Breast epithelium (tissue), 3 donors: Measurements from ENCODE around the gene FRMD6.

Experiments used
- CTCF ChIP-seq, 3 donors: fragments of 450-650 bp; IDR thresholded peaks; one replicate each; pipeline ENCODE4 v1.5.1; 2016 to 2017; ENCODE audit warnings: antibody characterized with exemption in 3 of 3, mild to moderate bottlenecking in 3 of 3, moderate library complexity in 3 of 3
- POLR2A ChIP-seq: fragments of 450-650 bp; IDR thresholded peaks from one replicate; pipeline ENCODE4 v1.6.1; 2016; ENCODE audit warnings: antibody characterized with exemption, mild to moderate bottlenecking, moderate library complexity
- POLR2AphosphoS5 ChIP-seq, 3 donors: sonication (generic); formaldehyde crosslinking; IDR thresholded peaks; one replicate each; pipeline ENCODE4 v1.6.1; 2017; ENCODE audit warnings: antibody characterized with exemption in 3 of 3

DNA sequence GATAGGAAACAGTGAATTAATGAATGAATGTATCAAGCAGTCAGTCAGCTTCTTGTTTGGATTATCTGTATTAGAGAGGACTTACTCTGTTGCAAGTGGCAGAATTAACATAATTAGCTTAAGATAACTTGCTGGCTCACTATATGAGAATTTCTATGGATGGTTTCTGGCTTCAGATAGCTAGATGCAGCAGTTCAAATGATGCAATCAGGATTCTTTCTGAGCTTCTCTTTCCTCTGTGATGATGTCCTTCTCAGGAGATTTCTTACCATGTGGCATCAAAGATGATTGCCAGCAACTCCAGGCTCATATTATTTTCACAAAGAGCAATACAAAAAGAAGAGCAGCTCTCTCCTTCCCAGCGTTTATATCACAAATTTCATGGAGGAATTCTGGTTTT lies 30.7 kb downstream of the FRMD6 start:
- TF ChIP-seq CTCF (IDR thresholded peaks at IDR 0.05), result no peak
- TF ChIP-seq POLR2A, result no peak
- TF ChIP-seq POLR2AphosphoS5 (IDR thresholded peaks at IDR 0.05), result no peak
